Coronary artery (tissue), 2 donors: Measurements from ENCODE around the gene ZBTB7A.
A peak's percentile ranks its signal among the peaks of the same experiment; 100 is the strongest.

Experiments
- DNase-seq: peaks from one replicate; pipeline ENCODE4 v3.0.0-alpha.2; 2017; ENCODE audit warnings: low spot score
- H3K27ac ChIP-seq, 2 donors: fragments of 200-600 bp; sonication (generic); one replicate each; pipeline ENCODE4 v1.5.1; 2016 to 2019
- H3K4me3 ChIP-seq: fragments of 200-600 bp; sonication (generic); 2 replicates; pipeline ENCODE4 v1.5.1; 2016; ENCODE audit warnings: mild to moderate bottlenecking, moderate library complexity
- CTCF ChIP-seq: fragments of 200-600 bp; sonication (generic); IDR thresholded peaks from one replicate; pipeline ENCODE4 v1.5.1; 2019; ENCODE audit warnings: antibody characterized with exemption

ZBTB7A gene

GRCh38 chr19:4023600-4024398, 42.9 kb downstream of the ZBTB7A start:
- Histone ChIP-seq H3K4me3 (no peak overlapping the region), H3K27ac (no peak overlapping the region)
- TF ChIP-seq CTCF, result no peak
- DNase-seq, result no peak

GRCh38 chr19:4019578-4019977, 47.1 kb downstream of the ZBTB7A start:
- TF ChIP-seq CTCF, result no peak
- DNase-seq, result no peak
- Histone ChIP-seq H3K27ac (no peak overlapping the region), H3K4me3 (no peak overlapping the region)

GRCh38 chr19:4018775-4019504, 47.8 kb downstream of the ZBTB7A start:
- H3K4me3 ChIP-seq, result no peak overlapping the region
- no peak for TF ChIP-seq CTCF
- no peak overlapping the region for H3K27ac ChIP-seq
- DNase-seq, result no peak

- no peak for DNase-seq
- no peak overlapping the region for H3K4me3 ChIP-seq
- H3K27ac ChIP-seq, result no peak overlapping the region
- no peak for TF ChIP-seq CTCF
These were observed 48.5 kb downstream of the ZBTB7A start for GRCh38 chr19:4018140-4018613.

- peak overlapping the region in 1 of 2 donors; percentile 53 for H3K27ac ChIP-seq
- H3K4me3 ChIP-seq, result no peak overlapping the region
- DNase-seq, result peak; percentile 67
- TF ChIP-seq CTCF, result no peak
These were observed 49.6 kb downstream of the ZBTB7A start for GRCh38 chr19:4016903-4017638.

GRCh38 chr19:4016486-4016885, 50.2 kb downstream of the ZBTB7A start:
- H3K4me3 ChIP-seq, result no peak overlapping the region
- TF ChIP-seq CTCF, result no peak
- H3K27ac ChIP-seq, result peak overlapping the region in 1 of 2 donors; percentile 53
- no peak for DNase-seq
